HCT116 (cell line): ENCODE measurements around the gene ETS1. TPM values are rescaled to one million over a fixed set of nuclear protein-coding genes. Genes with fewer than 3 reads are reported as not detected.

Experiments used
- ATAC-seq: fragments of 200-7000 bp; cut with Tn5 transposase; 2 replicates; pipeline ENCODE4 v1.9.1; 2020; ENCODE audit warnings: mild to moderate bottlenecking, moderate library complexity
- BruUV-seq: library from RNA; stranded (reverse); fragments of 400-500 nt; replicated peaks from 2 replicates; lab custom pipeline; 2021; lab: Mats Ljungman, UMichigan
- CTCF ChIA-PET: fragments of 300-600 bp; sonication (Branson Sonifier 250); formaldehyde crosslinking; loops from one replicate; lab custom pipeline; 2021; ENCODE audit warnings: antibody characterized with exemption; lab: Charles Lee
- POLR2A ChIA-PET: fragments of 300-600, 350-600 bp; sonication (Branson Sonifier 250); formaldehyde crosslinking; loops from one replicate; lab custom pipeline; 2021; ENCODE audit warnings: antibody characterized with exemption; lab: Charles Lee
- RAD21 ChIA-PET, 2 experiments: fragments of 300-600 bp; sonication (Branson Sonifier 250); formaldehyde crosslinking; loops; one replicate each; lab custom pipeline; 2023; ENCODE audit warnings: low total read pairs in 2 of 2; ENCODE audit not compliant: uncharacterized antibody in 2 of 2, unreplicated experiment in 2 of 2, low non-redundant PET in 1 of 2; lab: Charles Lee
- DNase-seq: peaks from one replicate; pipeline ENCODE4 v3.0.0-alpha.2; 2010; ENCODE audit warnings: low read depth, low spot score
- H2AFZ ChIP-seq: fragments of 200-600 bp; shearing (Covaris generic), sonication (generic); 2 replicates; pipeline ENCODE4 v1.6.1; 2017; ENCODE audit warnings: low read depth, mixed run types, mixed read lengths, antibody characterized with exemption, low read length; ENCODE audit not compliant: poor library complexity, severe bottlenecking
- H3K27ac ChIP-seq: 2 replicates; pipeline ENCODE4 v1.5.1; 2012; ENCODE audit warnings: low read depth, low read length
- H3K27me3 ChIP-seq: fragments of 200-600 bp; sonication (generic); 2 replicates; pipeline ENCODE4 v1.6.1; 2016; ENCODE audit warnings: mixed run types, low read length, mixed read lengths; ENCODE audit not compliant: insufficient read depth
- H3K36me3 ChIP-seq, 2 experiments: fragments of 200-500 bp in 1 of 2; fragments of 200-600 bp in 1 of 2; sonication (Bioruptor generic) in 1 of 2; sonication (generic) in 1 of 2; 2 replicates each; pipeline versions ENCODE4 v1.5.1 to v1.6.1; 2014 to 2016; ENCODE audit warnings: low read length in 2 of 2, inconsistent platforms in 1 of 2, mixed read lengths in 1 of 2, mixed run types in 1 of 2; ENCODE audit not compliant: insufficient read depth in 2 of 2, control insufficient read depth in 1 of 2
- H3K4me1 ChIP-seq, 2 experiments: fragments of 200-600 bp in 1 of 2; sonication (generic) in 1 of 2; 2 replicates each; pipeline versions ENCODE4 v1.5.1 to v1.6.1; 2012 to 2017; ENCODE audit warnings: low read length in 2 of 2, inconsistent platforms in 1 of 2, mild to moderate bottlenecking in 1 of 2, mixed read lengths in 1 of 2, mixed run types in 1 of 2, moderate library complexity in 1 of 2; ENCODE audit not compliant: insufficient read depth in 2 of 2, control insufficient read depth in 1 of 2
- H3K4me2 ChIP-seq: fragments of 200-600 bp; sonication (generic); 2 replicates; pipeline ENCODE4 v1.6.1; 2017; ENCODE audit warnings: mixed run types, low read length, mixed read lengths
- H3K4me3 ChIP-seq, 2 experiments: fragments of 200-600 bp in 1 of 2; sonication (generic) in 1 of 2; replicated peaks in 1 of 2; 2 replicates each; pipeline ENCODE4 v1.5.1; 2011 to 2016; ENCODE audit warnings: low read length in 2 of 2, control low read depth in 1 of 2, low read depth in 1 of 2, mild to moderate bottlenecking in 1 of 2, mixed read lengths in 1 of 2, mixed run types in 1 of 2
- H3K79me2 ChIP-seq: fragments of 200-600 bp; sonication (generic); 2 replicates; pipeline ENCODE4 v1.6.1; 2017; ENCODE audit warnings: mild to moderate bottlenecking, mixed run types, low read length, moderate library complexity, mixed read lengths; ENCODE audit not compliant: insufficient read depth
- H3K9ac ChIP-seq: fragments of 200-600 bp; sonication (generic); 2 replicates; pipeline ENCODE4 v1.6.1; 2016; ENCODE audit warnings: low read length, mixed read lengths
- H3K9me2 ChIP-seq: fragments of 200-600 bp; sonication (generic), shearing (Covaris generic); 2 replicates; pipeline ENCODE4 v1.6.1; 2017; ENCODE audit warnings: mixed run types, mild to moderate bottlenecking, moderate library complexity; ENCODE audit not compliant: insufficient read depth
- H3K9me3 ChIP-seq, 2 experiments: fragments of 200-500 bp in 1 of 2; fragments of 200-600 bp in 1 of 2; sonication (Bioruptor generic) in 1 of 2; sonication (generic) in 1 of 2; 2 replicates each; pipeline ENCODE4 v1.6.1; 2014 to 2017; ENCODE audit warnings: low read length in 2 of 2, mixed read lengths in 2 of 2, inconsistent platforms in 1 of 2, low read depth in 1 of 2, mild to moderate bottlenecking in 1 of 2, mixed run types in 1 of 2, moderate library complexity in 1 of 2; ENCODE audit not compliant: control insufficient read depth in 1 of 2, insufficient read depth in 1 of 2
- H4K20me1 ChIP-seq: fragments of 200-600 bp; sonication (generic), shearing (Covaris generic); 2 replicates; pipeline ENCODE4 v1.6.1; 2017; ENCODE audit warnings: mixed run types, mild to moderate bottlenecking, moderate library complexity; ENCODE audit not compliant: insufficient read depth
- CBX3 ChIP-seq: IDR thresholded peaks from 2 replicates; pipeline ENCODE4 v1.6.1; 2012; ENCODE audit warnings: low read depth
- CEBPB ChIP-seq: IDR thresholded peaks from 2 replicates; pipeline ENCODE4 v1.6.1; 2012; ENCODE audit warnings: low read depth
- EGR1 ChIP-seq: IDR thresholded peaks from 2 replicates; pipeline ENCODE4 v1.6.1; 2012; ENCODE audit warnings: low read depth
- ELF1 ChIP-seq: IDR thresholded peaks from 2 replicates; pipeline ENCODE4 v1.6.1; 2012; ENCODE audit warnings: low read depth, borderline replicate concordance
- EZH2phosphoT487 ChIP-seq: fragments of 200-600 bp; IDR thresholded peaks from 2 replicates; pipeline ENCODE4 v1.6.1; 2018; ENCODE audit warnings: antibody characterized with exemption, borderline replicate concordance
- FOSL1 ChIP-seq: IDR thresholded peaks from 2 replicates; pipeline ENCODE4 v1.6.1; 2012; ENCODE audit warnings: low read depth
- POLR2AphosphoS5 ChIP-seq: IDR thresholded peaks from 2 replicates; pipeline ENCODE4 v1.6.1; 2011; ENCODE audit warnings: mild to moderate bottlenecking, low read depth, low read length, moderate library complexity
- RAD21 ChIP-seq: IDR thresholded peaks from 2 replicates; pipeline ENCODE4 v1.6.1; 2012; ENCODE audit warnings: low read depth, mild to moderate bottlenecking
- SIN3A ChIP-seq: IDR thresholded peaks from 2 replicates; pipeline ENCODE4 v1.6.1; 2012; ENCODE audit warnings: low read depth
- SP1 ChIP-seq: IDR thresholded peaks from 2 replicates; pipeline ENCODE4 v1.6.1; 2012; ENCODE audit warnings: low read depth
- SRF ChIP-seq: IDR thresholded peaks from 2 replicates; pipeline ENCODE4 v1.6.1; 2012; ENCODE audit warnings: low read depth
- YY1 ChIP-seq: IDR thresholded peaks from 2 replicates; pipeline ENCODE4 v1.6.1; 2011; ENCODE audit warnings: low read length, low read depth, moderate library complexity, mild to moderate bottlenecking; ENCODE audit not compliant: insufficient replicate concordance; ENCODE audit errors: extremely low read depth
- intact Hi-C: fragments of 100-400 bp; cut with micrococcal nuclease; formaldehyde crosslinking; loops from 2 replicates; pipeline ENCODE4 v1.10.0; 2022
- total RNA-seq: library from RNA; stranded (reverse); gene quantifications from one replicate; pipeline ENCODE4 v1.2.1, GENCODE V29; 2021; ENCODE audit not compliant: unreplicated experiment
- TF ChIP-seq, protein P1 (sequence below): IDR thresholded peaks from 2 replicates; pipeline ENCODE4 v1.6.1; 2011; ENCODE audit warnings: mild to moderate bottlenecking, low read length, moderate library complexity; ENCODE audit not compliant: insufficient replicate concordance; ENCODE audit errors: extremely low read depth
- TF ChIP-seq, protein P2 (sequence below): IDR thresholded peaks from 2 replicates; pipeline ENCODE4 v1.6.1; 2012; ENCODE audit warnings: low read depth

ETS1 gene
- total RNA-seq, 1 experiment from 2014 or later: 9.2 TPM

DNA sequence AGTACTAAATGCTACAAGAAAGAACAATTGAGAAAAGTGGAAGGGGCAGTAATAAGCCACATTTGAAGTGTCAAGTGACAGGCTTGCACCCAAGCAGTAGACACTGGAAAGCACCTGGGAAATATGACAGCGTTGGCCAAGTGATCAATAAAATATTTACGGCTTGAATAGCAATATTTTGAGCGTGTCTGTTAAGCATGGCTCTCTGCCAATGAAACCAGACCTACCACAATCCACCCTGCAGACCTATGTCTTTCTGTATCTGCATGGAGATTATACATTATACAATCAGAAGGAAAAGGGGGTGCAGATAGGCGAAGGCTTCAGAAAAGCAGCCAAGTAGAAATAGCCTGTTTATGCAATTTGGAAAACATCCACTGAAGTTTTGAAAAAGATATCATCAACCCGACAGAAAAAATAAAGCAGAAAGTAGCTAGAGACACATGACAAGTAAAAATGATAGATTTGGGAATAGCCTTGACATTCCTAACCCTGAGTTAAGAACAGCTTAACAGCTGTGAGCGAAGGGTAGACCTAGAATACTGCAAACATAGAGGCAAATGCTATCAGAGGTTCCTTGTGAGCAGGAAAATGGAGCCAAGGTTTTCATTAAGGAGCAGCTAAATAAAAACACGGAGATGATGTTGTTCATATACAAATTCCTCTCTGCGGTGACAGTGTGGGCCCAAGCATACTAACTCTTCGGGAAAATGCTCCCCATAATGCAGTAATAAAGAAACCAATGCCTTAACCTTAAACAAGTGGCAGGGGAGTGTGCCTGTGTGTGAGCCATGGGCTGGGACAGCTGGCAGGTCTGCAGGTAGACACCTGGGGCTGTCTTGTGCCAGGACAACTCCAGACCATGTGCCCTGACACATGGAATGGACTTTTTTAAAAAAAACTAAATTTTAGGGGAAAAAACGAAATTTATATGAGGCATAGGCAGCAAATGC is 71.3 kb downstream of the ETS1 start:
- TF ChIP-seq FOSL1 (no peak), SP1 (no peak), ELF1 (no peak), POLR2AphosphoS5 (no peak), SRF (no peak), CBX3 (no peak)
- H3K4me3 ChIP-seq: no peak overlapping the region
- POLR2A ChIA-PET: no interaction called here
- H3K9me2 ChIP-seq: no peaks in the 10 kb centered on the region
- no peak overlapping the region for H3K27ac ChIP-seq
- no TSS peak for BruUV-seq
- no peaks in the 10 kb centered on the region for H3K36me3 ChIP-seq
- RAD21 ChIA-PET: no interaction called here
- intact Hi-C loops: no loop called here
- ATAC-seq (no peak), DNase-seq (no peak)
- H3K4me2 ChIP-seq: no peak overlapping the region
- no peak overlapping the region for H2AFZ ChIP-seq
- H3K9ac ChIP-seq: no peak overlapping the region
- CTCF ChIA-PET: no interaction called here
- peaks cover 5% of the 10 kb centered on the region; the same call in 1 of the 2 replicates for H3K79me2 ChIP-seq
- no peaks in the 10 kb centered on the region for H3K9me3 ChIP-seq
- H3K27me3 ChIP-seq: no peaks in the 10 kb centered on the region
- H3K4me1 ChIP-seq: peaks cover 0 to 9% of the 10 kb centered on the region in 2 experiments; a peak in 1 of 4 replicates
- no peaks in the 10 kb centered on the region for H4K20me1 ChIP-seq

DNA sequence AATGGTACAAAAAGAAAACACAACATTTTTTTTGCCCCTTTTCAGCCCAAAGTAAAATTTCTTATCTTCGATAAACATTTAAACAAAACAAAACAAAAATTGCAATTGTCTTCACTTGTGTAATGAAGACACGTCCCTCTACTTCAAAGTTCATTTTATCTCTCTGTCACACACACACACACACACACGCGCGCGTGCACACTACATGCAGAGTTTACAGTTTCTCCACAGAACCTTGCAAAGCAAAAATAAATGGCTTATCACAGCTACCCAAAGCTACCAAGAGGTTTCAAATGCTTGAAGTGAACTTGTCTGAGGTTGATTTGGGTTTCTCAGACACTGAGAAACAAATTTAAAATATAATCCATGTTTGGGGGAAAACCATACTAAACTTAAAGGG is 72.3 kb downstream of the ETS1 start:
- POLR2A ChIA-PET: no interaction called here
- Histone ChIP-seq H3K4me1 (peaks cover 0 to 3% of the 10 kb centered on the region in 2 experiments; a peak in 2 of 4 replicates), H3K27ac (no peak overlapping the region), H3K36me3 (no peaks in the 10 kb centered on the region), H3K4me3 (no peak overlapping the region), H3K9me2 (no peaks in the 10 kb centered on the region), H3K9ac (no peak overlapping the region), H3K27me3 (no peaks in the 10 kb centered on the region), H4K20me1 (no peaks in the 10 kb centered on the region), H3K79me2 (peaks cover 5% of the 10 kb centered on the region; the same call in 1 of the 2 replicates), H3K4me2 (no peak overlapping the region), H2AFZ (no peak overlapping the region), H3K9me3 (no peaks in the 10 kb centered on the region)
- CTCF ChIA-PET: no interaction called here
- intact Hi-C loops: no loop called here
- no peak for TF ChIP-seq YY1
- TF ChIP-seq CEBPB: no peak
- no peak for TF ChIP-seq SIN3A
- TF ChIP-seq, protein P1, sequence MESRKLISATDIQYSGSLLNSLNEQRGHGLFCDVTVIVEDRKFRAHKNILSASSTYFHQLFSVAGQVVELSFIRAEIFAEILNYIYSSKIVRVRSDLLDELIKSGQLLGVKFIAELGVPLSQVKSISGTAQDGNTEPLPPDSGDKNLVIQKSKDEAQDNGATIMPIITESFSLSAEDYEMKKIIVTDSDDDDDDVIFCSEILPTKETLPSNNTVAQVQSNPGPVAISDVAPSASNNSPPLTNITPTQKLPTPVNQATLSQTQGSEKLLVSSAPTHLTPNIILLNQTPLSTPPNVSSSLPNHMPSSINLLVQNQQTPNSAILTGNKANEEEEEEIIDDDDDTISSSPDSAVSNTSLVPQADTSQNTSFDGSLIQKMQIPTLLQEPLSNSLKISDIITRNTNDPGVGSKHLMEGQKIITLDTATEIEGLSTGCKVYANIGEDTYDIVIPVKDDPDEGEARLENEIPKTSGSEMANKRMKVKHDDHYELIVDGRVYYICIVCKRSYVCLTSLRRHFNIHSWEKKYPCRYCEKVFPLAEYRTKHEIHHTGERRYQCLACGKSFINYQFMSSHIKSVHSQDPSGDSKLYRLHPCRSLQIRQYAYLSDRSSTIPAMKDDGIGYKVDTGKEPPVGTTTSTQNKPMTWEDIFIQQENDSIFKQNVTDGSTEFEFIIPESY: no peak
- no peak for TF ChIP-seq SRF
- no peak for TF ChIP-seq EZH2phosphoT487
- TF ChIP-seq, protein P2, sequence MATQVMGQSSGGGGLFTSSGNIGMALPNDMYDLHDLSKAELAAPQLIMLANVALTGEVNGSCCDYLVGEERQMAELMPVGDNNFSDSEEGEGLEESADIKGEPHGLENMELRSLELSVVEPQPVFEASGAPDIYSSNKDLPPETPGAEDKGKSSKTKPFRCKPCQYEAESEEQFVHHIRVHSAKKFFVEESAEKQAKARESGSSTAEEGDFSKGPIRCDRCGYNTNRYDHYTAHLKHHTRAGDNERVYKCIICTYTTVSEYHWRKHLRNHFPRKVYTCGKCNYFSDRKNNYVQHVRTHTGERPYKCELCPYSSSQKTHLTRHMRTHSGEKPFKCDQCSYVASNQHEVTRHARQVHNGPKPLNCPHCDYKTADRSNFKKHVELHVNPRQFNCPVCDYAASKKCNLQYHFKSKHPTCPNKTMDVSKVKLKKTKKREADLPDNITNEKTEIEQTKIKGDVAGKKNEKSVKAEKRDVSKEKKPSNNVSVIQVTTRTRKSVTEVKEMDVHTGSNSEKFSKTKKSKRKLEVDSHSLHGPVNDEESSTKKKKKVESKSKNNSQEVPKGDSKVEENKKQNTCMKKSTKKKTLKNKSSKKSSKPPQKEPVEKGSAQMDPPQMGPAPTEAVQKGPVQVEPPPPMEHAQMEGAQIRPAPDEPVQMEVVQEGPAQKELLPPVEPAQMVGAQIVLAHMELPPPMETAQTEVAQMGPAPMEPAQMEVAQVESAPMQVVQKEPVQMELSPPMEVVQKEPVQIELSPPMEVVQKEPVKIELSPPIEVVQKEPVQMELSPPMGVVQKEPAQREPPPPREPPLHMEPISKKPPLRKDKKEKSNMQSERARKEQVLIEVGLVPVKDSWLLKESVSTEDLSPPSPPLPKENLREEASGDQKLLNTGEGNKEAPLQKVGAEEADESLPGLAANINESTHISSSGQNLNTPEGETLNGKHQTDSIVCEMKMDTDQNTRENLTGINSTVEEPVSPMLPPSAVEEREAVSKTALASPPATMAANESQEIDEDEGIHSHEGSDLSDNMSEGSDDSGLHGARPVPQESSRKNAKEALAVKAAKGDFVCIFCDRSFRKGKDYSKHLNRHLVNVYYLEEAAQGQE: no peak
- no peak for TF ChIP-seq ELF1
- TF ChIP-seq RAD21: no peak
- no peak for TF ChIP-seq EGR1
- no TSS peak for BruUV-seq
- RAD21 ChIA-PET: no interaction called here
- no peak for ATAC-seq
- no peak for DNase-seq
